Activated T-cell treated with anti-CD3 and anti-CD28 coated beads, Interleukin-2, amount 50 U/mL, for 72 hours (primary cell): Measurements from ENCODE around the gene TBC1D13. TPM values are rescaled to one million over a fixed set of nuclear protein-coding genes. Genes with fewer than 3 reads are reported as not detected.
A peak's percentile ranks its signal among the peaks of the same experiment; 100 is the strongest.
"Not testable (repeated sequence)": the region's sequence is repeated elsewhere in the genome, so short reads cannot be mapped to it uniquely, and the experiment has no call there.

ENCODE experiments used
- ATAC-seq, 2 donors: fragments of 150-1000 bp; cut with Tn5 transposase; replicated peaks in 1 of 2; 2 replicates each; pipeline ENCODE4 v1.10.0; 2021; ENCODE audit warnings: moderate library complexity in 2 of 2, mild to moderate bottlenecking in 1 of 2
- DNase-seq, 2 donors: peaks; one replicate each; pipeline ENCODE4 v3.0.0; 2021 to 2022; ENCODE audit warnings: mixed read lengths in 1 of 2
- H3K27ac Mint-ChIP-seq: one replicate; pipeline ENCODE4 v1.8.0; 2022; ENCODE audit warnings: mild to moderate bottlenecking, moderate library complexity, mixed read lengths
- H3K27me3 Mint-ChIP-seq: one replicate; pipeline ENCODE4 v1.8.0; 2022; ENCODE audit warnings: low read depth, mixed read lengths
- H3K36me3 Mint-ChIP-seq, 2 donors: one replicate each; pipeline ENCODE4 v1.8.0; 2022; ENCODE audit warnings: mixed read lengths in 2 of 2, mild to moderate bottlenecking in 1 of 2; ENCODE audit not compliant: insufficient read depth in 2 of 2
- H3K4me1 Mint-ChIP-seq: one replicate; pipeline ENCODE4 v1.8.0; 2022; ENCODE audit warnings: low read depth, mixed read lengths
- H3K4me3 Mint-ChIP-seq, 2 donors: one replicate each; pipeline ENCODE4 v1.8.0; 2022; ENCODE audit warnings: mild to moderate bottlenecking in 2 of 2, mixed read lengths in 2 of 2, moderate library complexity in 2 of 2
- H3K9me3 Mint-ChIP-seq, 2 donors: one replicate each; pipeline ENCODE4 v1.8.0; 2022; ENCODE audit warnings: mixed read lengths in 2 of 2
- total RNA-seq, 2 donors: library from RNA; stranded (reverse); gene quantifications; one replicate each; pipeline ENCODE4 v1.2.3, GENCODE V29; 2022

TBC1D13 gene
- total RNA-seq, 2 donors from 2014 or later: 15.9 to 17.7 TPM

- Mint-ChIP-seq H3K27me3 (no peaks in the 10 kb centered on the region), H3K27ac (peak overlapping the region; percentile 48), H3K36me3 (peaks cover 3 to 4% of the 10 kb centered on the region in 2 donors), H3K9me3 (no peaks in the 10 kb centered on the region), H3K4me3 (no peak overlapping the region), H3K4me1 (peaks cover 8% of the 10 kb centered on the region)
- ATAC-seq (no peak), DNase-seq (no peak)
Observed at GRCh38 chr9:128792978-128793686, 6.1 kb downstream of the TBC1D13 start.

- not testable (repeated sequence) for H3K27ac Mint-ChIP-seq, ATAC-seq, H3K9me3 Mint-ChIP-seq, H3K4me1 Mint-ChIP-seq, DNase-seq, H3K4me3 Mint-ChIP-seq, H3K36me3 Mint-ChIP-seq, H3K27me3 Mint-ChIP-seq
Observed at GRCh38 chr9:128794961-128795360, 7.9 kb downstream of the TBC1D13 start.

- no peak overlapping the region for H3K27ac Mint-ChIP-seq
- peaks cover 2 to 13% of the 10 kb centered on the region in 2 donors for H3K36me3 Mint-ChIP-seq
- no peak for DNase-seq
- no peaks in the 10 kb centered on the region for H3K27me3 Mint-ChIP-seq
- no peaks in the 10 kb centered on the region for H3K9me3 Mint-ChIP-seq
- no peak for ATAC-seq
- H3K4me1 Mint-ChIP-seq: no peaks in the 10 kb centered on the region
- H3K4me3 Mint-ChIP-seq: no peak overlapping the region
Observed at GRCh38 chr9:128798896-128799295, 11.8 kb downstream of the TBC1D13 start.

- no peak for ATAC-seq
- H3K27me3 Mint-ChIP-seq: no peaks in the 10 kb centered on the region
- DNase-seq: no peak
- no peaks in the 10 kb centered on the region for H3K4me1 Mint-ChIP-seq
- H3K9me3 Mint-ChIP-seq: no peaks in the 10 kb centered on the region
- H3K27ac Mint-ChIP-seq: no peak overlapping the region
- no peak overlapping the region for H3K4me3 Mint-ChIP-seq
- H3K36me3 Mint-ChIP-seq: peaks cover 2 to 13% of the 10 kb centered on the region in 2 donors
Observed at GRCh38 chr9:128800061-128800460, 13.0 kb downstream of the TBC1D13 start.

- Mint-ChIP-seq H3K36me3 (peaks cover 2 to 16% of the 10 kb centered on the region in 2 donors), H3K27ac (peak overlapping the region; percentile 44), H3K9me3 (no peaks in the 10 kb centered on the region), H3K4me3 (no peak overlapping the region), H3K27me3 (no peaks in the 10 kb centered on the region), H3K4me1 (no peaks in the 10 kb centered on the region)
- DNase-seq (no peak), ATAC-seq (no peak)
Observed at GRCh38 chr9:128802482-128802881, 15.4 kb downstream of the TBC1D13 start.

GRCh38 chr9:128805661-128806060 is 18.6 kb downstream of the TBC1D13 start:
- ATAC-seq (no peak), DNase-seq (no peak)
- Mint-ChIP-seq H3K4me3 (no peak overlapping the region), H3K27ac (no peak overlapping the region), H3K36me3 (peaks cover 0 to 11% of the 10 kb centered on the region in 2 donors), H3K4me1 (no peaks in the 10 kb centered on the region), H3K9me3 (no peaks in the 10 kb centered on the region), H3K27me3 (no peaks in the 10 kb centered on the region)

GRCh38 chr9:128807827-128808226 is 20.8 kb downstream of the TBC1D13 start:
- ATAC-seq: no peak
- Mint-ChIP-seq H3K36me3 (peaks cover 0 to 11% of the 10 kb centered on the region in 2 donors), H3K4me3 (no peak overlapping the region), H3K27me3 (no peaks in the 10 kb centered on the region), H3K4me1 (no peaks in the 10 kb centered on the region), H3K27ac (no peak overlapping the region), H3K9me3 (no peaks in the 10 kb centered on the region)
- no peak for DNase-seq

GRCh38 chr9:128808543-128808942 is 21.5 kb downstream of the TBC1D13 start:
- ATAC-seq (no peak), DNase-seq (no peak)
- H3K27ac Mint-ChIP-seq: peak overlapping the region; percentile 26
- no peaks in the 10 kb centered on the region for H3K4me1 Mint-ChIP-seq
- peaks cover 0 to 4% of the 10 kb centered on the region in 2 donors for H3K36me3 Mint-ChIP-seq
- H3K4me3 Mint-ChIP-seq: no peak overlapping the region
- H3K9me3 Mint-ChIP-seq: no peaks in the 10 kb centered on the region
- H3K27me3 Mint-ChIP-seq: no peaks in the 10 kb centered on the region

- Mint-ChIP-seq H3K27me3 (no peaks in the 10 kb centered on the region), H3K36me3 (peaks cover 0 to 3% of the 10 kb centered on the region in 2 donors), H3K4me1 (no peaks in the 10 kb centered on the region), H3K27ac (no peak overlapping the region), H3K4me3 (no peak overlapping the region), H3K9me3 (no peaks in the 10 kb centered on the region)
- DNase-seq: no peak
- no peak for ATAC-seq
Observed at GRCh38 chr9:128809036-128809599, 22.1 kb downstream of the TBC1D13 start.

- Mint-ChIP-seq H3K36me3 (peaks cover 0 to 3% of the 10 kb centered on the region in 2 donors), H3K4me3 (no peak overlapping the region), H3K27me3 (no peaks in the 10 kb centered on the region), H3K9me3 (no peaks in the 10 kb centered on the region), H3K4me1 (no peaks in the 10 kb centered on the region), H3K27ac (no peak overlapping the region)
- ATAC-seq: no peak
- no peak for DNase-seq
Observed at GRCh38 chr9:128809831-128810230, 22.8 kb downstream of the TBC1D13 start.

- Mint-ChIP-seq H3K27me3 (no peaks in the 10 kb centered on the region), H3K4me1 (no peaks in the 10 kb centered on the region), H3K4me3 (no peak overlapping the region), H3K36me3 (peaks cover 0 to 2% of the 10 kb centered on the region in 2 donors), H3K9me3 (no peaks in the 10 kb centered on the region), H3K27ac (no peak overlapping the region)
- no peak for DNase-seq
- ATAC-seq: no peak
Observed at GRCh38 chr9:128810873-128811272, 23.8 kb downstream of the TBC1D13 start.

- peaks cover 0 to 2% of the 10 kb centered on the region in 2 donors for H3K36me3 Mint-ChIP-seq
- peak; percentile 98 to 99 for DNase-seq
- H3K27ac Mint-ChIP-seq: no peak within 1 kb of the TSS
- peak within 1 kb of the TSS; percentile 83 to 88 for H3K4me3 Mint-ChIP-seq
- ATAC-seq: peak; percentile 92 to 93
- H3K4me1 Mint-ChIP-seq: peaks cover 35% of the 10 kb centered on the region
- no peaks in the 10 kb centered on the region for H3K9me3 Mint-ChIP-seq
- H3K27me3 Mint-ChIP-seq: no peaks in the 10 kb centered on the region
Observed at GRCh38 chr9:128818099-128818838, 31.2 kb downstream of the TBC1D13 start, which contains the start of gene ENDOG. TSS of gene ENDOG (plus strand) at chr9:128818500. CDS start at chr9:128818685, 185 bp downstream.
